Measurements from ENCODE around the gene HIRA. TPM values are rescaled to one million over a fixed set of nuclear protein-coding genes. Genes with fewer than 3 reads are reported as not detected.
A peak's percentile ranks its signal among the peaks of the same experiment; 100 is the strongest.
"Not testable (repeated sequence)": the region's sequence is repeated elsewhere in the genome, so short reads cannot be mapped to it uniquely, and the experiment has no call there.

Gene HIRA
- total and polyA plus RNA-seq, 11 donors: 3.7 to 25.4 (median 17.3) TPM

DNA sequence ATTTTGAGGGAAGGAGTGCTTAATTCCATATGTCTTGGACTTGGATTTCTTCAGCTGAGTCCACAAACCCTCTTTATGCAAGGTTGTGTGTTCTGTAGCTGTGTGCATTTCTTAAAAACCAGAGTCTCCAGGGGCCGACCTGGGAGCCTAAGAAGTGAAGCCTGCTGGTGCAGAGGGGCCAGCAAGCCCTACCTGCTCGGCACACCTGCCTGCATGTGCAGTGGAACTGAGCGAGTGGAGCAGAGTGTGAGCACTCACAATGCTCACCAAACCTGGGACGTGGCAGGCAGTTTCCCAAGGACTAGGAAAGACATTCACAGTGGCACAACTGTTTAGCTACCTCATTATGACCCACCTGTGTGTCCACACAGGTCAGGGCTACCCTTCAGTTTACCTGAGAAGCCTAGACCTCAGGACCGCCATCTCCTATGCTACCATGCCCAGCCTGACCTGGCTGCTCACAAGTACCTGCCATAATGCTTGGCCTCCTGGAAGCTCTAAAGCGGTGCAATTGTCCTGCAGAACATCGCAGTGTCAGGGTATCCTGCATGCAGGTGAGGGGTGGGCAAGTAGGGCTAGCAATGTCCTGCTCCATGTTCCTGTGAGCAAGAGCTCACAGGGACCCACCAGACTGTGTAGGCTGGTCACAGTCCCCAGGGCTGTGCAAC lies 12.1 kb upstream of the HIRA start:
- no peak overlapping the region for H3K4me3 ChIP-seq
- ATAC-seq: no peak
- 75 to 92% (median 87%) methylated on average over 7 of the region's 7 CpGs for WGBS, 4 donors
- no peaks in the 10 kb centered on the region for H3K9me3 ChIP-seq
- no peaks in the 10 kb centered on the region for H3K27me3 ChIP-seq
- H3K36me3 ChIP-seq: peaks cover 0 to 40% (median 17%) of the 10 kb centered on the region in 9 donors
- TF ChIP-seq, protein P1, sequence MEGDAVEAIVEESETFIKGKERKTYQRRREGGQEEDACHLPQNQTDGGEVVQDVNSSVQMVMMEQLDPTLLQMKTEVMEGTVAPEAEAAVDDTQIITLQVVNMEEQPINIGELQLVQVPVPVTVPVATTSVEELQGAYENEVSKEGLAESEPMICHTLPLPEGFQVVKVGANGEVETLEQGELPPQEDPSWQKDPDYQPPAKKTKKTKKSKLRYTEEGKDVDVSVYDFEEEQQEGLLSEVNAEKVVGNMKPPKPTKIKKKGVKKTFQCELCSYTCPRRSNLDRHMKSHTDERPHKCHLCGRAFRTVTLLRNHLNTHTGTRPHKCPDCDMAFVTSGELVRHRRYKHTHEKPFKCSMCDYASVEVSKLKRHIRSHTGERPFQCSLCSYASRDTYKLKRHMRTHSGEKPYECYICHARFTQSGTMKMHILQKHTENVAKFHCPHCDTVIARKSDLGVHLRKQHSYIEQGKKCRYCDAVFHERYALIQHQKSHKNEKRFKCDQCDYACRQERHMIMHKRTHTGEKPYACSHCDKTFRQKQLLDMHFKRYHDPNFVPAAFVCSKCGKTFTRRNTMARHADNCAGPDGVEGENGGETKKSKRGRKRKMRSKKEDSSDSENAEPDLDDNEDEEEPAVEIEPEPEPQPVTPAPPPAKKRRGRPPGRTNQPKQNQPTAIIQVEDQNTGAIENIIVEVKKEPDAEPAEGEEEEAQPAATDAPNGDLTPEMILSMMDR (IDR thresholded peaks at IDR 0.05): no peak
- TF ChIP-seq POLR2A (IDR thresholded peaks at IDR 0.05): no peak
- intact Hi-C loops (cut with DNase I): loop anchor here in 2 of 10 donors (2.0 to 10.0 kb wide), 2 partner anchors 35 to 149 kb away; partner anchors contain the start of genes CDC45 (in 1 of the 2), CLTCL1 (in 1 of the 2) and UFD1 (in 1 of the 2)
- no peak overlapping the region for H3K27ac ChIP-seq
- no peak for DNase-seq
- peaks cover 5 to 68% (median 32%) of the 10 kb centered on the region in 12 donors for H3K4me1 ChIP-seq

DNA sequence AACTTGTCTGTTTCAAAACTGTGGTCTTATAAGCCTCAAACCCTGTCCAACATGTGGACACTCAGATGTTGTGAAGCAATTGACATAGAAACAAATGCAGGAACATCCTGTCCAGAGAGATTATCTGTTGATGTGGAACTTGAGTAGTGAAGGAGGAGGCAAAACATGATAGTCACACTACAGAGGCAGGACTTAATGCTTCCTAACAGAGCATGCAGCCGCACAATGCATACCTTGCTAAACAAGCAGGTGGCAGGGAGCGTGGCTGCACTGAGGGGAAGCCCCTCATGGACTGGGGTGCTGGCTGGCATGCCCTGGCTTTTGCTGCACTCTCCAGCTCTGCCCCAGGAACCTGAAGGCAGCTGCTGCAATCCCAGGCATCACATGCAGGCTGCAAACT lies 10.6 kb upstream of the HIRA start:
- no peak overlapping the region for H3K27ac ChIP-seq
- 83 to 92% (median 89%) methylated on average over 2 of the region's 2 CpGs for WGBS, 4 donors
- no peaks in the 10 kb centered on the region for H3K9me3 ChIP-seq
- H3K4me1 ChIP-seq: peaks cover 5 to 60% (median 25%) of the 10 kb centered on the region in 12 donors
- TF ChIP-seq, protein P1 (IDR thresholded peaks at IDR 0.05): no peak
- TF ChIP-seq POLR2A (IDR thresholded peaks at IDR 0.05): no peak
- no peak overlapping the region for H3K4me3 ChIP-seq
- intact Hi-C loops (cut with DNase I): loop anchor here in 1 of 10 donors (10.0 kb wide), 1 partner anchor 147 kb away; the partner anchor contains the start of gene CLTCL1
- DNase-seq: no peak
- H3K27me3 ChIP-seq: no peaks in the 10 kb centered on the region
- ATAC-seq: no peak
- H3K36me3 ChIP-seq: peaks cover 0 to 50% (median 25%) of the 10 kb centered on the region in 9 donors

- peak; percentile 2 to 65 (median 44) for ATAC-seq
- H3K27me3 ChIP-seq: no peaks in the 10 kb centered on the region
- TF ChIP-seq, protein P1 (IDR thresholded peaks at IDR 0.05): no peak
- TF ChIP-seq POLR2A (IDR thresholded peaks at IDR 0.05): no peak
- peak in 2 of 5 donors; percentile 36 to 42 for DNase-seq
- H3K4me1 ChIP-seq: peaks cover 4 to 47% (median 17%) of the 10 kb centered on the region in 12 donors
- no peak overlapping the region for H3K4me3 ChIP-seq
- H3K9me3 ChIP-seq: no peaks in the 10 kb centered on the region
- no peak overlapping the region for H3K27ac ChIP-seq
- WGBS, 4 donors: 63 to 82% (median 70%) methylated on average over 7 to 8 of the region's 8 CpGs
- peaks cover 0 to 65% (median 39%) of the 10 kb centered on the region in 9 donors for H3K36me3 ChIP-seq
- intact Hi-C loops (cut with DNase I): loop anchor here in 1 of 10 donors (10.0 kb wide), 1 partner anchor 146 kb away; the partner anchor contains the start of gene CLTCL1
Measured at GRCh38 chr22:19440411-19441195, 9.1 kb upstream of the HIRA start.

- ATAC-seq (no peak), DNase-seq (no peak)
- intact Hi-C loops (cut with DNase I): loop anchor here in 1 of 10 donors (5.0 to 10.0 kb wide), 2 partner anchors 34 to 143 kb away; partner anchors contain the start of gene CLTCL1
- WGBS, 4 donors: 88 to 96% (median 92%) methylated on average over 7 of the region's 7 CpGs
- no peaks in the 10 kb centered on the region for H3K9me3 ChIP-seq
- no peak overlapping the region for H3K4me3 ChIP-seq
- H3K36me3 ChIP-seq: peaks cover 0 to 71% (median 44%) of the 10 kb centered on the region in 9 donors
- TF ChIP-seq POLR2A (IDR thresholded peaks at IDR 0.05): no peak
- TF ChIP-seq, protein P1 (IDR thresholded peaks at IDR 0.05): no peak
- no peaks in the 10 kb centered on the region for H3K27me3 ChIP-seq
- H3K4me1 ChIP-seq: peaks cover 2 to 32% (median 11%) of the 10 kb centered on the region in 12 donors
- no peak overlapping the region for H3K27ac ChIP-seq
Measured at GRCh38 chr22:19438298-19438697, 6.8 kb upstream of the HIRA start.

DNA sequence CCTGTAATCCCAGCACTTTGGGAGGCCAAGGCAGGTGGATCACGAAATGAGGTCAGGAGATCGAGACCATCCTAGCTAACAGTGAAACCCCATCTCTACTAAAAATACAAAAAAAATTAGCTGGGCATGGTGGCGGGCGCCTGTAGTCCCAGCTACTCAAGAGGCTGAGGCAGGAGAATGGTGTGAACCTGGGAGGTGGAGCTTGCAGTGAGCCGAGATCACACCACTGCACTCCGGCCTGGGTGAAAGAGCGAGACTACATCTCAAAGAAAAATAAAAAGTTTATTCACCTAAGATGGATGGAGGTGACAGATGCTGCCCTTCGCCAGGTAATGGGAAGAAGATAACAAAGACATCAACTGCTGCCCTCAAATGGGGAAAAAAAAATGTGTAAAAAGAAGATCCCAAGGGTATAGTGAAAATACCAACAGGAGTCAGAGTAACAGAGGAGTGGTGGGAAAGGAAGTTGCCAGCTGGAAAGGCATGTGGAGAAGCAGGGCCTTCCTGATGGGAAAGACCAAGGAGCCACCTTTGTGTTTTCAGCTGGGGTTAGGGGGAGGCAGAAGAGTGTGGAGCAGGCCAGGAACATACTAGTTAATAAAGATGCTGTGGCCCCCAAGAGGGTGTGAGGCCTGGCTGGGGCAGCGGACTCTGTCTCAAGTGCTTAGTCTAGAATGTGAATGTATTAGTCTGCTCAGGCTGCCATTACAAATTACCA lies 5.1 kb upstream of the HIRA start:
- not testable (repeated sequence) for H3K9me3 ChIP-seq, ATAC-seq, H3K27me3 ChIP-seq, H3K27ac ChIP-seq, DNase-seq, H3K4me3 ChIP-seq
- peaks cover 0 to 64% (median 40%) of the 10 kb centered on the region in 9 donors for H3K36me3 ChIP-seq
- H3K4me1 ChIP-seq: peaks cover 3 to 28% (median 12%) of the 10 kb centered on the region in 12 donors
- intact Hi-C loops (cut with DNase I): loop anchor here in 1 of 10 donors (5.0 to 10.0 kb wide), 2 partner anchors 36 to 142 kb away; partner anchors contain the start of gene CLTCL1
- 90 to 95% (median 92%) methylated on average over 9 of the region's 9 CpGs for WGBS, 4 donors
